ENCODE results near the gene HCN2. TPM values are rescaled to one million over a fixed set of nuclear protein-coding genes. Genes with fewer than 3 reads are reported as not detected.

Gene HCN2
- total RNA-seq, 4 donors from 2014 or later = 0.14 to 1.00 (median 0.64) TPM; not detected in 1

DNA sequence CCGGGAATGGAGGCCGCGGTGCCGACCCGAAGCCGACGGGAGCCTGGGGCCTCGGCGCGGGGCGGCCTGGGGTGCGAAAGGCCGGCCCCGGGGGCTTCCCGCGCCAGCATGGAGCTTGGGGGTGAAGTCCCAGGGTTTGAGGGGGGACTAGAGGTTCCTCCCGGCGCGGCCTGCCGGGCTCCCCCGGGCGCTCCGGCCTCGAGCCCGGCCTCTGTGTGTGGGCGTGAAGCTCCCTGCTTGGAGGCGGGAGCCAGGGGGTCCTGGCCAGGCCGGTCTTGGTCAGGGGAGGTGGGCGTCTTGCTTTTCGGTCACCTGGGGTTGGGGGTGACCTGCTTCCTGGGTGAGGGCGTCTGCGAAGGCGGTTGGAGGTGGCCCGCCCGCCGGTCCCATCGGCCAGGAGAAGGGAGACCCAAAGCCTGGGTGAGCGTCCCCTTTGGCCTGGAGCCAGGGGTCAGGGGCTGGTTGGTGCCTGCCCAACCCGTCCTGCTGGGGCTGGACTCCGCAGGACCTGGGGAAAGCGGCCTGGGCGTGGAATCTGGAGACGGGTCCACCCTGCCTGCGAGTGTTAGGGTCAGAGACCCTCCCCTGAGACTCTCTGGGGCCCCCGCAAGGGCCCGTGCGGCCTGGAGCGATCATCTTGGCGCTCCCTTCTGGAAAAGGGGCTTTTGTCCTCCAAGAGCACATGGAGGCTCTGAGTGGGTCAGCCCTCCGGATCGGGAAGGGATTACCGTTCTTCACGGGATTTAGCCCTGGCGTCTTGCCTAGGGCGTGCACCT, 16.8 kb upstream of the HCN2 start:
- no peak for TF ChIP-seq POLR2A (IDR thresholded peaks at IDR 0.05)
- TF ChIP-seq, protein P1, sequence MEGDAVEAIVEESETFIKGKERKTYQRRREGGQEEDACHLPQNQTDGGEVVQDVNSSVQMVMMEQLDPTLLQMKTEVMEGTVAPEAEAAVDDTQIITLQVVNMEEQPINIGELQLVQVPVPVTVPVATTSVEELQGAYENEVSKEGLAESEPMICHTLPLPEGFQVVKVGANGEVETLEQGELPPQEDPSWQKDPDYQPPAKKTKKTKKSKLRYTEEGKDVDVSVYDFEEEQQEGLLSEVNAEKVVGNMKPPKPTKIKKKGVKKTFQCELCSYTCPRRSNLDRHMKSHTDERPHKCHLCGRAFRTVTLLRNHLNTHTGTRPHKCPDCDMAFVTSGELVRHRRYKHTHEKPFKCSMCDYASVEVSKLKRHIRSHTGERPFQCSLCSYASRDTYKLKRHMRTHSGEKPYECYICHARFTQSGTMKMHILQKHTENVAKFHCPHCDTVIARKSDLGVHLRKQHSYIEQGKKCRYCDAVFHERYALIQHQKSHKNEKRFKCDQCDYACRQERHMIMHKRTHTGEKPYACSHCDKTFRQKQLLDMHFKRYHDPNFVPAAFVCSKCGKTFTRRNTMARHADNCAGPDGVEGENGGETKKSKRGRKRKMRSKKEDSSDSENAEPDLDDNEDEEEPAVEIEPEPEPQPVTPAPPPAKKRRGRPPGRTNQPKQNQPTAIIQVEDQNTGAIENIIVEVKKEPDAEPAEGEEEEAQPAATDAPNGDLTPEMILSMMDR (IDR thresholded peaks at IDR 0.05) = peak in 1 of 5 experiments; percentile 27
- TF ChIP-seq POLR2AphosphoS5 (IDR thresholded peaks at IDR 0.05) = no peak
- in situ Hi-C loops (cut with MboI; ENCODE audit: low pct_ligation_motif_present in 1 of 4, low pct_unique_long_range_greater_than_20kb in 1 of 4, low sequenced_read_pairs in 3 of 4) = no loop called here

DNA sequence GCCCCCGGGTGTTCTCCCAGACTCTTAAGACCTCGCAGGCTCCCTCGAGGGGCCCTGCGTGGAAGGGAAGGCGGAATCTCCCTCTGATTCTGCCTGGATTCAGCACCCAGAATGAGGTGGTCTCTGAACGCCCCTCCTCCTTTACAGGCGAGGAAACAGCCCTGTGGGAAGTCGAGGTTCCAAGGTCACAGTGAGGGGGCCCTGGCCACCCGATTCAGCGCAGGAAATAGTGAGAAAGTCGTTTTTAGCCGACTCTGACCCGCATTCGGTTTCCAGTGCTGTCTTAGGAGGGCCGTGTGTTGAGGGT, 16.2 kb upstream of the HCN2 start:
- Histone ChIP-seq H3K4me3 (peak overlapping the region; percentile 87 to 100 (median 98)), H3K36me3 (no peaks in the 10 kb centered on the region), H3K27ac (peak overlapping the region; percentile 92 to 99 (median 96)), H3K27me3 (no peaks in the 10 kb centered on the region), H3K9me3 (no peaks in the 10 kb centered on the region), H3K4me1 (peaks cover 21 to 53% (median 46%) of the 10 kb centered on the region in 4 donors)
- peak in 1 of 3 donors; percentile 22 for TF ChIP-seq POLR2AphosphoS5 (IDR thresholded peaks at IDR 0.05)
- TF ChIP-seq, protein P1 (IDR thresholded peaks at IDR 0.05) = no peak
- no peak for DNase-seq
- intact Hi-C loops (cut with DNase I; ENCODE audit: low total_unique reads) (loop anchor here (5.0 kb wide), 1 partner anchor 41 kb away; the partner anchor contains the start of gene CDC34), in situ Hi-C loops (cut with MboI; ENCODE audit: low pct_ligation_motif_present in 1 of 4, low pct_unique_long_range_greater_than_20kb in 1 of 4, low sequenced_read_pairs in 3 of 4) (no loop called here)
- WGBS, 2 donors (ENCODE audit: low coverage in 1 of 2) = 1% methylated on average over 15 of the region's 15 CpGs; no CpG with 5 or more reads in 1 of the 2 donors

More for the DNA sequence above, 16.8 kb upstream of the HCN2 start:
- Histone ChIP-seq H3K27me3 (no peaks in the 10 kb centered on the region), H3K4me3 (peak overlapping the region; percentile 87 to 100 (median 98)), H3K9me3 (no peaks in the 10 kb centered on the region), H3K36me3 (no peaks in the 10 kb centered on the region), H3K4me1 (peaks cover 21 to 53% (median 46%) of the 10 kb centered on the region in 4 donors), H3K27ac (peak overlapping the region; percentile 92 to 99 (median 96))
- intact Hi-C loops (cut with DNase I; ENCODE audit: low total_unique reads) = loop anchor here (5.0 kb wide), 1 partner anchor 41 kb away; the partner anchor contains the start of gene CDC34
- peak; percentile 64 for DNase-seq
- WGBS, 2 donors (ENCODE audit: low coverage in 1 of 2) = 0% methylated on average over 49 of the region's 55 CpGs; no CpG with 5 or more reads in 1 of the 2 donors

DNA sequence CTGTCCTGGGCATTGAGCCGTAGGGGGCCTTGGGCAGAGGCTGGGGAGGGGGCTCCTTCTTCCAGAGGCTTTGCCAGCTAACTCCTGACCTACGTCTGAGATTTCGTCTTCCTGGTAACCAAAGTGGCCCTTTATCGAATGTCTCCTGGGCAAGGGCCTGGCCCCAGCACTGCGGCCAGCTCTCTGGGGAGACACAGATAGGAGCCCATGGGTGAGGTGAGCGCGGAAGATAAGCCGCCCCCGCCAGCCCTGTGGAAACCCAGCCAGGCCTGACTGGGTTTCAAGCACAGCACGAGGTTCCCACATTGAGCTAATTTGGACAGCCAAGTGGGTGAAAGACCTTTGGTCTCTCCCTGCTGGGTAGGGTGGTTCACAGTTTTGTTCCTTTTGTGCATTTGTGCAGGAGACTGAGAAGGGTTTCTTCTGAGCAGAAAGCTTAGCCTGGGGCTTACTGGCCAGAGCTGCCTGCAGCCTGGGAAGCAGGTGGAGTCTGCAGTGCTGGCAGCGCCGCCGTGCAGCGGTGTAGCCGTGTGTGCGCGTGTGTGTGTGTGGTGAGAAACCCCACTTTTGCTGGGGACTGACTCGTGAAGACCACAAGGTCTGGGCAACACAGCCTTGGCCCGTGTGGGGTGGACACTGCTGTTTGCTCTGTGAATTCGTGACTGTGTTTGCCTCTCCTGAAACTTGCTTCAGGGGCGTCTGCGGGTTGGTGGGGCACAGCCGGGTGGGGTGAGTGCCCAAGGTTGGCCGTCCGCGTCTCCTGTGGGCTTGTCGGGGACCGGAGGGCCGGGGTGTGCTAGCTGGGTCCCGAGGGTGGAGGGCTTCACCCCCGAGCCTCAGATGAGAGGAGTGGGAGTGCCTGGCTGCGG, 14.8 kb upstream of the HCN2 start:
- H3K27me3 ChIP-seq = no peaks in the 10 kb centered on the region
- in situ Hi-C loops (cut with MboI; ENCODE audit: low pct_ligation_motif_present in 1 of 4, low pct_unique_long_range_greater_than_20kb in 1 of 4, low sequenced_read_pairs in 3 of 4) (no loop called here), intact Hi-C loops (cut with DNase I; ENCODE audit: low total_unique reads) (loop anchor here (5.0 kb wide), 1 partner anchor 43 kb away; the partner anchor contains the start of gene CDC34)
- DNase-seq = no peak
- no peaks in the 10 kb centered on the region for H3K36me3 ChIP-seq
- peak overlapping the region; percentile 28 to 100 (median 98) for H3K4me3 ChIP-seq
- H3K27ac ChIP-seq = peak overlapping the region; percentile 60 to 97 (median 86)
- peaks cover 21 to 53% (median 46%) of the 10 kb centered on the region in 4 donors for H3K4me1 ChIP-seq
- TF ChIP-seq POLR2AphosphoS5 (IDR thresholded peaks at IDR 0.05) = no peak
- TF ChIP-seq, protein P1 (IDR thresholded peaks at IDR 0.05) = no peak
- WGBS, 2 donors (ENCODE audit: low coverage in 1 of 2) = 34% methylated on average over 22 of the region's 32 CpGs; no CpG with 5 or more reads in 1 of the 2 donors
- H3K9me3 ChIP-seq = no peaks in the 10 kb centered on the region

All from transverse colon (tissue), 4 donors.